Measurements from ENCODE around the gene SLC30A3.

DNA sequence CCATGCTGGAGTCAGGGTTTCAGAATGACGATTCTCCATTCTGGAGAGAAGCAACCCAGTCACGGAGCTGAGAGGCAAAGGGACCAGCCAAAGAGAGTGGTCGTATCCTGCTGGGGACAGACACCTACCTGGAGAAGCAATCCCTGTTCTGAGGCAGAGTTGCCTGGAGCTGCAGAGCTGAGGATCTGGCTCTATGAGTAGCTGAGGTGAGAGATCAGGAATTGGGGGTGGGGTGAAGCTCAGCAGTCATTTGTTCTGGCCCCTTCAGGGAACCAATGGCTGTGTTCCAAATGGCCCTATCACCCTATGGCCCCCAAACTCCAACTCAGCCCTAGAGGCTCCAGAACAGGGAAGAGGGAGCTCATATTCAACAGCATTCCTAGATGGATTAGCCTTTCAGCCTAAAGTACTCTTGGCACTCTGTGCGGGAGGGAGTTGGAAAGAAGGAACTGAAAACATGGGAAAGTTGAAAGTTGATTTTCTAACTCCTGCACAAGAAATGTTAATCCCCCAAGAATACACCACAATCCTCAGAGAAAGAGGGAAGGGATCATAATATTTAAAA is 54.3 kb downstream of the SLC30A3 start:
- TF ChIP-seq SUZ12 (IDR thresholded peaks at IDR 0.05) = no peak
- no peak for TF ChIP-seq BHLHE40 (IDR thresholded peaks at IDR 0.05; ENCODE audit: borderline replicate concordance)
- TF ChIP-seq SP1 (IDR thresholded peaks at IDR 0.05) = no peak
- TF ChIP-seq FOXA1 (IDR thresholded peaks at IDR 0.05) = no peak
- TF ChIP-seq ELF4 (IDR thresholded peaks at IDR 0.05) = no peak
- TF ChIP-seq TARDBP (IDR thresholded peaks at IDR 0.05) = no peak
- no peak for TF ChIP-seq ARNT (IDR thresholded peaks at IDR 0.05)
- TF ChIP-seq FOXM1 (IDR thresholded peaks at IDR 0.05; ENCODE audit: borderline replicate concordance) = no peak
- TF ChIP-seq, protein P1, sequence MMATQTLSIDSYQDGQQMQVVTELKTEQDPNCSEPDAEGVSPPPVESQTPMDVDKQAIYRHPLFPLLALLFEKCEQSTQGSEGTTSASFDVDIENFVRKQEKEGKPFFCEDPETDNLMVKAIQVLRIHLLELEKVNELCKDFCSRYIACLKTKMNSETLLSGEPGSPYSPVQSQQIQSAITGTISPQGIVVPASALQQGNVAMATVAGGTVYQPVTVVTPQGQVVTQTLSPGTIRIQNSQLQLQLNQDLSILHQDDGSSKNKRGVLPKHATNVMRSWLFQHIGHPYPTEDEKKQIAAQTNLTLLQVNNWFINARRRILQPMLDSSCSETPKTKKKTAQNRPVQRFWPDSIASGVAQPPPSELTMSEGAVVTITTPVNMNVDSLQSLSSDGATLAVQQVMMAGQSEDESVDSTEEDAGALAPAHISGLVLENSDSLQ (IDR thresholded peaks at IDR 0.05) = no peak
- no peak for TF ChIP-seq ZNF384 (IDR thresholded peaks at IDR 0.05)
- TF ChIP-seq CTBP1 (IDR thresholded peaks at IDR 0.05; ENCODE audit: borderline replicate concordance) = no peak
- TF ChIP-seq HDGF (IDR thresholded peaks at IDR 0.05; ENCODE audit: borderline replicate concordance) = no peak

Data from HEK293T (cell line).